Measurements from ENCODE around the gene ADGRG4.

ADGRG4 gene

GRCh38 chrX:136318895-136319597, 18.3 kb downstream of the ADGRG4 start:
- no peak for DNase-seq (ENCODE audit: extremely low read depth, low read depth)
- no peak overlapping the region for H3K4me3 ChIP-seq (replicated peaks; ENCODE audit: low read depth, low read length)
- TF ChIP-seq CTCF (IDR thresholded peaks at IDR 0.05; ENCODE audit: low read depth, low read length, missing control alignments): no peak

- no peak overlapping the region for H3K4me3 ChIP-seq (replicated peaks; ENCODE audit: low read depth, low read length)
- no peak for TF ChIP-seq CTCF (IDR thresholded peaks at IDR 0.05; ENCODE audit: low read depth, low read length, missing control alignments)
- no peak for DNase-seq (ENCODE audit: extremely low read depth, low read depth)
Measured at GRCh38 chrX:136319600-136319999, 18.8 kb downstream of the ADGRG4 start.

- H3K4me3 ChIP-seq (replicated peaks; ENCODE audit: low read depth, low read length): no peak overlapping the region
- TF ChIP-seq CTCF (IDR thresholded peaks at IDR 0.05; ENCODE audit: low read depth, low read length, missing control alignments): no peak
- DNase-seq (ENCODE audit: extremely low read depth, low read depth): no peak
Measured at GRCh38 chrX:136321532-136321931, 20.8 kb downstream of the ADGRG4 start.

GRCh38 chrX:136322064-136322463, 21.3 kb downstream of the ADGRG4 start:
- no peak for TF ChIP-seq CTCF (IDR thresholded peaks at IDR 0.05; ENCODE audit: low read depth, low read length, missing control alignments)
- H3K4me3 ChIP-seq (replicated peaks; ENCODE audit: low read depth, low read length): no peak overlapping the region
- DNase-seq (ENCODE audit: extremely low read depth, low read depth): no peak

- H3K4me3 ChIP-seq (replicated peaks; ENCODE audit: low read depth, low read length): no peak overlapping the region
- no peak for TF ChIP-seq CTCF (IDR thresholded peaks at IDR 0.05; ENCODE audit: low read depth, low read length, missing control alignments)
- no peak for DNase-seq (ENCODE audit: extremely low read depth, low read depth)
Measured at GRCh38 chrX:136325377-136325776, 24.6 kb downstream of the ADGRG4 start.

DNA sequence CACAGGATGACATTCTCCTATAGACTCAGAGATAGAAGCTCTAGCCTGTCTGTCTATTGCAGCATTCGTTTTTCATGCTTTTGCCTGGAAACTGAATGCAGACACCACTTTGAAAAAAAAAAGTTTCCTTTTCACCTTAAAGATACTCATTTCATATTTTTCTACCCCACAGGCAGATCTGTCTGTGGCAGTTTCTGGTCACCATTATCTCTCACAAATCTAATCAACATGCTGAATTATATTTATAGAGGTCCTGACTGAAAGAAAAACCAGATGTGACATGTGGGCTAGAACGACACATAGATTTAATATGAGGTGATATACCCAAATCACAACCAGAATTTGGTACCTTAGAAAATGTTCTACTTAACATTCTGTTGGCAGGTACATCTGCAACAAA, 28.2 kb downstream of the ADGRG4 start:
- DNase-seq (ENCODE audit: extremely low read depth, low read depth): no peak
- no peak overlapping the region for H3K4me3 ChIP-seq (replicated peaks; ENCODE audit: low read depth, low read length)
- no peak for TF ChIP-seq CTCF (IDR thresholded peaks at IDR 0.05; ENCODE audit: low read depth, low read length, missing control alignments)

DNA sequence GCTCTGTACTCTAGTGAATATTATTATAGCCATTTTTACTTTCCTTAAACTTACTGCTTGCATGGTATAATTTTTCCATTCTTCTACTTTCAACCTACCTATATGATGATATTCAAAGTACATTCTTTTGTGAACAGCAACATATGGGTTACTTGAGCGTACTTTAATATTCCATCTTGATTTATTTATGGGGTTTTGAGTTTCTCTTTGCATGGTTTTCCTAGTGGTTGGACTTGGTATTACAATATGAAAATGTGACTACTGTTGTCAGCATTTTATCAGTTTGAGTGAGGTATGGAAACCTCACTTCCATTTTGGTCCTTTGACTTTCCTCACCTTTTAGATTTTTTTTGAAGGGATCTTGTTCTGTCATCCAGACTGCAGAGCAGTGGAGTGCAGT, 35.9 kb downstream of the ADGRG4 start:
- no peak for TF ChIP-seq CTCF (IDR thresholded peaks at IDR 0.05; ENCODE audit: low read depth, low read length, missing control alignments)
- DNase-seq (ENCODE audit: extremely low read depth, low read depth): no peak
- no peak overlapping the region for H3K4me3 ChIP-seq (replicated peaks; ENCODE audit: low read depth, low read length)
